Measurements from ENCODE around the gene LMLN. TPM values are rescaled to one million over a fixed set of nuclear protein-coding genes. Genes with fewer than 3 reads are reported as not detected.

The LMLN gene
- total RNA-seq, 4 donors from 2014 or later = 9.8 to 12.5 (median 10.9) TPM

- Histone ChIP-seq H3K4me1 (no peaks in the 10 kb centered on the region), H3K9me3 (no peaks in the 10 kb centered on the region), H3K27me3 (no peaks in the 10 kb centered on the region), H3K36me3 (peaks cover 3 to 8% of the 10 kb centered on the region in 2 donors), H3K27ac (no peak overlapping the region), H3K4me3 (replicated peaks in 1 of 3) (no peak overlapping the region)
- intact Hi-C loops (cut with DNase I) = no loop called here
- no peak for DNase-seq
- TF ChIP-seq CTCF (IDR thresholded peaks at IDR 0.05) (no peak), POLR2A (IDR thresholded peaks at IDR 0.05) (no peak)
- 88 to 90% methylated on average over 17 of the region's 17 CpGs for WGBS, 2 donors
Measured at GRCh38 chr3:198027045-198027798, 67.2 kb downstream of the LMLN start.

- no peaks in the 10 kb centered on the region for H3K4me1 ChIP-seq
- H3K27ac ChIP-seq = no peak overlapping the region
- peaks cover 2 to 3% of the 10 kb centered on the region in 2 donors for H3K36me3 ChIP-seq
- intact Hi-C loops (cut with DNase I) = no loop called here
- H3K27me3 ChIP-seq = no peaks in the 10 kb centered on the region
- TF ChIP-seq POLR2A (IDR thresholded peaks at IDR 0.05) (no peak), CTCF (IDR thresholded peaks at IDR 0.05) (no peak)
- no peak for DNase-seq
- no peak overlapping the region for H3K4me3 ChIP-seq (replicated peaks in 1 of 3)
- 97 to 98% methylated on average over 13 of the region's 13 CpGs for WGBS, 2 donors
- H3K9me3 ChIP-seq = no peaks in the 10 kb centered on the region
Measured at GRCh38 chr3:198027799-198028390, 67.9 kb downstream of the LMLN start.

- intact Hi-C loops (cut with DNase I) = no loop called here
- WGBS, 2 donors = 76 to 77% methylated on average over 6 of the region's 6 CpGs
- Histone ChIP-seq H3K36me3 (peaks cover 0 to 3% of the 10 kb centered on the region in 2 donors), H3K27ac (no peak overlapping the region), H3K4me1 (no peaks in the 10 kb centered on the region), H3K9me3 (no peaks in the 10 kb centered on the region), H3K27me3 (no peaks in the 10 kb centered on the region), H3K4me3 (replicated peaks in 1 of 3) (no peak overlapping the region)
- no peak for DNase-seq
- TF ChIP-seq POLR2A (IDR thresholded peaks at IDR 0.05) = no peak
- TF ChIP-seq CTCF (IDR thresholded peaks at IDR 0.05) = no peak
Measured at GRCh38 chr3:198028718-198029117, 68.7 kb downstream of the LMLN start.

GRCh38 chr3:198030125-198030524, 70.1 kb downstream of the LMLN start:
- no peaks in the 10 kb centered on the region for H3K27me3 ChIP-seq
- H3K27ac ChIP-seq = no peak overlapping the region
- no peak for DNase-seq
- peaks cover 0 to 3% of the 10 kb centered on the region in 2 donors for H3K36me3 ChIP-seq
- H3K4me1 ChIP-seq = no peaks in the 10 kb centered on the region
- H3K9me3 ChIP-seq = no peaks in the 10 kb centered on the region
- 84 to 87% methylated on average over 8 of the region's 8 CpGs for WGBS, 2 donors
- H3K4me3 ChIP-seq (replicated peaks in 1 of 3) = no peak overlapping the region
- intact Hi-C loops (cut with DNase I) = no loop called here
- TF ChIP-seq POLR2A (IDR thresholded peaks at IDR 0.05) (no peak), CTCF (IDR thresholded peaks at IDR 0.05) (no peak)

GRCh38 chr3:198030726-198031125, 70.7 kb downstream of the LMLN start:
- Histone ChIP-seq H3K27ac (no peak overlapping the region), H3K4me1 (no peaks in the 10 kb centered on the region), H3K36me3 (peaks cover 0 to 3% of the 10 kb centered on the region in 2 donors), H3K27me3 (no peaks in the 10 kb centered on the region), H3K9me3 (no peaks in the 10 kb centered on the region), H3K4me3 (replicated peaks in 1 of 3) (no peak overlapping the region)
- DNase-seq = no peak
- intact Hi-C loops (cut with DNase I) = no loop called here
- 94 to 95% methylated on average over 13 of the region's 13 CpGs for WGBS, 2 donors
- TF ChIP-seq POLR2A (IDR thresholded peaks at IDR 0.05) (no peak), CTCF (IDR thresholded peaks at IDR 0.05) (no peak)
